DLD1 (cell line): Measurements from ENCODE around the gene SEMA4A.

Experiments used
- in situ Hi-C: cut with HindIII; loops from 2 replicates; pipeline ENCODE4 v1.10.0; 2017; ENCODE audit warnings: low sequenced_read_pairs

SEMA4A gene

GRCh38 chr1:156134716-156135435 lies 18.5 kb upstream of the SEMA4A start:
- in situ Hi-C loops: no loop called here

- in situ Hi-C loops: no loop called here
These were observed 17.2 kb upstream of the SEMA4A start for GRCh38 chr1:156135930-156136871.

- in situ Hi-C loops: no loop called here
These were observed 16.4 kb upstream of the SEMA4A start for GRCh38 chr1:156136970-156137483.

GRCh38 chr1:156138458-156138867 lies 14.9 kb upstream of the SEMA4A start:
- in situ Hi-C loops: no loop called here

- in situ Hi-C loops: no loop called here
These were observed 12.3 kb upstream of the SEMA4A start for GRCh38 chr1:156140879-156141707.

GRCh38 chr1:156143765-156144489 lies 9.5 kb upstream of the SEMA4A start:
- in situ Hi-C loops: no loop called here

- in situ Hi-C loops: no loop called here
These were observed 8.6 kb upstream of the SEMA4A start for GRCh38 chr1:156144742-156145141.

GRCh38 chr1:156145650-156146019 lies 7.8 kb upstream of the SEMA4A start:
- in situ Hi-C loops: no loop called here

- in situ Hi-C loops: no loop called here
These were observed 7.2 kb upstream of the SEMA4A start for GRCh38 chr1:156146020-156146768.

- in situ Hi-C loops: no loop called here
These were observed 6.5 kb upstream of the SEMA4A start for GRCh38 chr1:156146769-156147405.

GRCh38 chr1:156148216-156148615 lies 5.2 kb upstream of the SEMA4A start:
- in situ Hi-C loops: no loop called here

GRCh38 chr1:156149374-156150332 lies 3.7 kb upstream of the SEMA4A start:
- in situ Hi-C loops: no loop called here

GRCh38 chr1:156150333-156151011 lies 2.9 kb upstream of the SEMA4A start:
- in situ Hi-C loops: no loop called here

- in situ Hi-C loops: no loop called here
These were observed 2.2 kb upstream of the SEMA4A start for GRCh38 chr1:156151093-156151688.

GRCh38 chr1:156152628-156153027 lies 757 bp upstream of the SEMA4A start:
- in situ Hi-C loops: no loop called here

GRCh38 chr1:156154317-156154749 lies 948 bp downstream of the SEMA4A start:
- in situ Hi-C loops: no loop called here
